Stimulated activated CD8-positive, alpha-beta memory T cell treated with anti-CD3 and anti-CD28 coated beads, Interleukin-15, amount 100 ng/mL, for 4 hours (primary cell): ENCODE results near the gene PHACTR4.
A peak's percentile ranks its signal among the peaks of the same experiment; 100 is the strongest.
"Not testable (repeated sequence)": the region's sequence is repeated elsewhere in the genome, so short reads cannot be mapped to it uniquely, and the experiment has no call there.

ENCODE experiments used
- DNase-seq, 2 donors: peaks; one replicate each; pipeline ENCODE4 v3.0.0-alpha.2; 2020; ENCODE audit warnings: low read depth in 2 of 2

PHACTR4 gene

GRCh38 chr1:28369371-28370238 is at the start of gene PHACTR4:
TSS of gene PHACTR4 (plus strand) at chr1:28369740. CDS start at chr1:28407448, 37,708 bp downstream.
- DNase-seq = peak; percentile 60 to 65

GRCh38 chr1:28322194-28322593 is 47.3 kb upstream of the PHACTR4 start:
- no peak for DNase-seq

- no peak for DNase-seq
These were observed 45.8 kb upstream of the PHACTR4 start for GRCh38 chr1:28323720-28324119.

GRCh38 chr1:28326515-28326914 is 43.0 kb upstream of the PHACTR4 start:
- no peak for DNase-seq

DNA sequence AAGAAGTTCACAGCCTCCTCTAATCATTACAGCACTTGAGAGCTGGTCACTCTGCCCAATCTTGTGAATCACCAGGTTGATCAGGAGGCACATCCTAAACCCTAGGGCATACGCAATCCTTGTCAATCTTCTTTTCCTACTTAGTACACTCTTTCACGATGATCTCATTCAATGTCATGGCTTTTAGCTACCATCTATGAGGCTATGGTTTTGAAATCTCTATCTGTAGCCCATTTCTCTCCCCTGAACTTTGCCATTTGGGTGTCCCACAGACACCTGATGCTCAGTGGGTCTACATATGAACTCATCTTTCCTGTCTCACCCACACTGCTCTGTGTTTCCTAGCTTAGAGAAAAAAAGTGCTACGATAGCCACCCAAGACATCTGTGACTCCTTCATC is 42.6 kb upstream of the PHACTR4 start:
- DNase-seq = no peak

GRCh38 chr1:28327431-28327830 is 42.1 kb upstream of the PHACTR4 start:
- DNase-seq = not testable (repeated sequence)

DNA sequence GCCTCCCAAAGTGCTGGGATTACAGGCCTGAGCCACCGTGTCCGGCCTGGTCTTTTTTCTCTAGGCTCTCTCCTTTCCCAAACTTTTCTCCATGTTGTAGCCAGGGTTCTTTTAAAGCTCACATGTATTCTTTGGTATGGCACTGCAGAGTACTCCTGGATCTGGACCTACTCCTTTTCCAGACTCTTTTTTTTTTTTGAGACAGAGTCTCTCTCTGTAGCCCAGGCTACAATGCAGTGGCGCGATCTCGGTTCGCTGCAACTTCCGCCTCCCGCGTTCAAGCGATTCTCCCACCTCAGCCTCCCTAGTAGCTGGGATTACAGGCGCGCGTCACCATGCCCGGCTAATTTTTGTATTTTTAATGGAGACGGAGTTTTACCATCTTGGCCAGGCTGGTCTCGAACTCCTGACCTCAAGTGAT is 41.3 kb upstream of the PHACTR4 start:
- DNase-seq = no peak

- peak in 1 of 2 donors; percentile 17 for DNase-seq
These were observed 40.0 kb upstream of the PHACTR4 start for GRCh38 chr1:28329395-28330153.

DNA sequence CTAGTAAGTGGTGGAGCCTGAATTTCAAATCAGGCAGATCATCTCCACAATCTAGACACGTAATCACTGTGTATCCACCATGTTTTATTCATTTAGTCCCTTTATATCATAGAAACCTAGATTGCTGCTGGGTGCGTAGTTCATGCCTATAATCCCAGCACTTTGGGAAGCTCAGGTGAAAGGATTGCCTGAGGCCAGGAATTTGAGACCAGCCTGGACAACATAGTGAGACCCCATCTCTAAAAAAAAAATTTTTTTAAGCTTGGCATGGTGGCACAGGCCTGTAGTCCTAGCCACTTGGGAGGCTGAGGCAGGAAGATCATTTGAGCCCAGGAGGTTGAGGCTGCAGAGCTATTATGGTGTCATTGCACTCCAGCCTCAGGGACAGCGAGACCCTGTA is 30.6 kb upstream of the PHACTR4 start:
- DNase-seq = no peak

GRCh38 chr1:28339551-28339950 is 30.0 kb upstream of the PHACTR4 start:
- no peak for DNase-seq

DNA sequence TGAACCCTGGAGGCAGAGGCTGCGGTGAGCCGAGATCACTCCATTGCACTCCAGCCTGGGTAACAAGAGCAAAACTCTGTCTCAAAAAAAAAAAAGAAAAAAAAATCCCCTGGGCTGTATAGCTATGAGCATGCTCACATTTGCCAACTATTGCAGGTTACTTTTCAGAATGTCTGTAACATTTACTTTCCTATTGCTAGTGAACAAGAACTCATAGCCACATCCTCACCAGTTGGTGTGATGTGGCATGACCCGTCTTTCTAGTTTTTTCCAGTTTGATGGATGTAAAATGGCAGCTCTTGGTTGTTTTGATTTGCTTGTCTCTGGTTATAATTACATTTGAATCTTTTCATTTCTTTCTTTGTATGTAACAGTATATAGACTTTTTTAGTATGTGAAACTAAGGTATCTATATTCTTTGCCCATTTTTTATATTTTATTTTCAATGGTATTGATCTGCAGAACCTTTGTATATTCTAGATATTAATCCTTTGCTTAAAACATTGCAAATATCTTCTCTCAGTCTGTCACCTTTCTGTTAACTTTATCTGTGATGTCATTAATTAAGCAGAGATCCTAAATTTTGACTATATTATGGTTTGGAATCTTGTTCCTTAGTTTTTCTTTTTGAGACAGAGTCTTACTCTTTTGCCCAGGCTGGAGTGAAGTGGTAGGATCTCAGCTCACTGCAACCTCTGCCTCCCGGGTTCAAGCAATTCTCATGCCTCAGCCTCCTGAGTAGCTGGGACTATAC is 29.1 kb upstream of the PHACTR4 start:
- DNase-seq = no peak

DNA sequence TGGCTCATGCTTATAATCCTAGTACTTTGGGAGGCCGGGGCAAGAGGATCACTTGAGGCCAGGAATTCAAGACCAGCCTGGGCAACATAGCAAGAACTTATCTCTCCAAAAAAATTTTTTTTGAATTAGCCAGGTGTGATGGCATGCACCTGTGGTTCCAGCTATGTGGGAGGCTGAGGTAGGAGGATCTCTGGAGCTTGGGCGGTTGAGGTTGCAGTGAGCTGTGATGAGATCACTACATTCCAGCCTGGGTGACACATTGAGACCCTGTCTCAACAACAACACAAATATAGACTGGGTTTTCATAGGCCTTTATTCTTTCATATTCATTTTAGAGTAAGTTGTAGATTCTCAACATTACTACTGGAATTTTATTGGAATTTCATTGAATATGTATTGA is 27.9 kb upstream of the PHACTR4 start:
- DNase-seq = no peak

DNA sequence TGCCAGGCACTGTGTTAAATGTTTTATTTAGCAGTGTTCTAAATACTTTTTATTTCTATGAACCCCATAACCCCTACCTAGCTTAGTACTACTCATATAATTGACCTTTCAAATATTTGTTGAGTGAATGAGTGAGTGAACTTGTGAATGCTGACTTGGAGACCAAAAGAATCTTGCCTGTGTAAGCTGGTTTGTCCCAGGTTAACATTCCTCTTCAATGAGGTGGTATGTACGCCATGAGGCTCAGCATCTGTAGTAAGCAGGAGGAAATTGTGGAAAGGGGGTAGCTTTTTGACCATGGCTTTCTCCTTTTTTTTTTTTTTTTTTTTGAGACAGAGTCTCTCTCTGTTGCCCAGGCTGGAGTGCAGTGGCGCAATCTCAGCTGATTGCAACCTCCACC is 26.1 kb upstream of the PHACTR4 start:
- DNase-seq = no peak

GRCh38 chr1:28353248-28353810 is 16.2 kb upstream of the PHACTR4 start:
- not testable (repeated sequence) for DNase-seq

GRCh38 chr1:28354121-28354520 is 15.4 kb upstream of the PHACTR4 start:
- no peak for DNase-seq

DNA sequence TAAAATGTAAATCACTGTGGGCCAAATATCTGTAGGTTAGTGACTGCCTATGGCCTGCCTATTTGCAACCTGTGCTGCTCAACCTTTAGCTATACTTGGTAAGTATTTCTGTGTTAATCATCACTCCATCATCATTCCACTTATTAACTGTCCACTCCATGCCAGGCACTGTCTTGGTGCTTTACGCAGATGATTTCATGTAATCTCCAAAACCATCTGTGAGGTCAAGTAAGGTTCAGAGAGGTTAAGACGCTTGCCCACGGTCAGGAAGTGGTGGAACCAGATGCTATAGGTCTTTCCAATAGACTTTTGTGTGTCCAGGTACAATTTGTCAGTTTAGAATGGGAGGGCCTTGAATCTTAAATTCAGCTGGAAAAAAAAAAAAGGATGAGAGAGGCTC is 10.8 kb upstream of the PHACTR4 start:
- no peak for DNase-seq

DNA sequence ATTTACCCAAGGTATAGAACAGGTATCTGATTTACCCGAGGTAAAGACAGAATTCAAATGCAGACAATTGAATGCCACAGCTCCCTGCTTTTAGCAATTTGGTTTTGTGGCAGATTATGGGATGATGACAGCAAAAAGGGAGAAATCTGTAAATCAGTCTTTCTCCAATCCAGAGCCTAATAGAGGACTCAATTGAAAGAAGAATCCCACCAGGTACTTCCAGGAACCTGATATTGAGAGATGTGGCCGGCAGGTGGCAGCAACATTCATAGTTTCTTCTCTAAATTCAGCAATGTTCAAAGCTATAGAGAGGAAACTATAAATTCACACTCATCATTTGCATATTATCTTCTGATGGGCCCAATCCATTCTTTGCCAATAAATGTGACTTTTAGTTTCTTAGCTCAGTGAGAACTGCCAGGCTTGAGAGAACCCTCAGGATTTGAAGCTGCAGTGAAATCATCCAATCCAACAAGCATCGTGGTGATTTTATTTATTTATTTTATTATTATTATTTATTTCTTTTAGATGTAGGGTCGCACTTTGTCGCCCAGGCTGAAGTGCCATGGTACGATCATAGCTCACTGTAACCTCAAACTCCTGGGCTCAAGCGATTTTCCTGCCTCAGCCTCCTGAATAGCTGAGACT is 9.8 kb upstream of the PHACTR4 start:
- DNase-seq = peak; percentile 30 to 47

- no peak for DNase-seq
These were observed 4.7 kb upstream of the PHACTR4 start for GRCh38 chr1:28364888-28365287.

GRCh38 chr1:28365864-28366263 is 3.7 kb upstream of the PHACTR4 start:
- DNase-seq = no peak

- not testable (repeated sequence) for DNase-seq
These were observed 932 bp upstream of the PHACTR4 start for GRCh38 chr1:28368608-28369007.
